ENCODE results near the gene CPEB4.

Gene CPEB4

GRCh38 chr5:173887610-173888472 is at the start of gene CPEB4:
Gene CPEB4, plus strand, starts transcription at chr5:173888349. Its CDS starts 1,385 bp downstream, at chr5:173889734.
- peak; percentile 93 for DNase-seq

GRCh38 chr5:173839117-173839713 is 48.9 kb upstream of the CPEB4 start:
- DNase-seq: no peak

GRCh38 chr5:173840111-173840983 is 47.8 kb upstream of the CPEB4 start:
- DNase-seq: no peak

- DNase-seq: no peak
These were observed 46.4 kb upstream of the CPEB4 start for GRCh38 chr5:173841710-173842109.

- no peak for DNase-seq
These were observed 44.4 kb upstream of the CPEB4 start for GRCh38 chr5:173843794-173844193.

GRCh38 chr5:173845321-173845720 is 42.8 kb upstream of the CPEB4 start:
- DNase-seq: no peak

GRCh38 chr5:173846929-173847501 is 41.1 kb upstream of the CPEB4 start:
- DNase-seq: no peak

- DNase-seq: no peak
These were observed 39.1 kb upstream of the CPEB4 start for GRCh38 chr5:173848986-173849596.

GRCh38 chr5:173849908-173850307 is 38.2 kb upstream of the CPEB4 start:
- DNase-seq: no peak

GRCh38 chr5:173850659-173851058 is 37.5 kb upstream of the CPEB4 start:
- DNase-seq: no peak

GRCh38 chr5:173851595-173852243 is 36.4 kb upstream of the CPEB4 start:
- no peak for DNase-seq

GRCh38 chr5:173852790-173853359 is 35.3 kb upstream of the CPEB4 start:
- no peak for DNase-seq

GRCh38 chr5:173853370-173854131 is 34.6 kb upstream of the CPEB4 start:
- no peak for DNase-seq

- DNase-seq: no peak
These were observed 32.8 kb upstream of the CPEB4 start for GRCh38 chr5:173855162-173855994.

GRCh38 chr5:173855995-173856656 is 32.0 kb upstream of the CPEB4 start:
- no peak for DNase-seq

GRCh38 chr5:173857234-173857633 is 30.9 kb upstream of the CPEB4 start:
- no peak for DNase-seq

GRCh38 chr5:173858021-173858669 is 30.0 kb upstream of the CPEB4 start:
- no peak for DNase-seq

GRCh38 chr5:173858670-173859407 is 29.3 kb upstream of the CPEB4 start:
- DNase-seq: no peak
